Measurements from ENCODE around the gene CSNK1E.

DNA sequence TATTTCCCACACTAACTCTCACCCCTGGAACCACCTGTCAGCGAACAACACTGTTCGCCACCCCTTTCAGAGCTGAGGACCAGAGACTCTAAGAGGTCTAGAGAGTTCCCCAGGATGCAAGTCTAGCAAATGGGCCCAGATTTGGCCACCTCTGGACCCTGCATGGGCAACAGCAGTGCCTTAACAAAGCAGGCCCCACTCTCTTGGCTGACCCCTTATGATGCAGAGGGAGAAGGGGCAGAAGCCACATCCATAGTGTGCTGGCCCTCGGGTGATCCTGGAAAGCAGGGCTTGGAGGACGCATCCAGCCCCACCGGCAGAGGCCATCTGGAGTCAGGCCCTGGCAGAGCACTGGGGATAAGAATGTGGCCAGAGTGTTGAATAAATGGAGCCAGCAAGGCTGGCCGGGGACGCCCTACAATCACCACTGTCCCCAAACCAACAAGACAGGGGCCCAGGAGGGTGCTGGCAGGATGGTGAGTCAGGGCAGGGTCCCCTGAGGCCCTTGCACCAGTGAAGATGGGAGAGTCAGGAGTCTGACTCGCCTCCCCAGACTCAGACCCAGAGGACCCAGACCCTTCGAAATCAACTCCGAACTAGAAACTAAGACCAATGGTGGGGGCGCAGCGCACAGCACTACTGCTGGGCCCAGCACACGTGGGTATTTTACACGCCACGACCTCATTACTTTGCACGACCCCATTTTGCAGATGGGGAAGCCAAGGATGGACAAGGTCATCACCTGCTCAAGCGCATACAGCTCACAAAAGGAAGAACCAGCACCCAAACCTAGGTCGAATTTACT, 6.5 kb downstream of the CSNK1E start:
- no peak for TF ChIP-seq POLR2A (IDR thresholded peaks at IDR 0.05; ENCODE audit: extremely low read depth, insufficient read length)
- TF ChIP-seq, protein P1, sequence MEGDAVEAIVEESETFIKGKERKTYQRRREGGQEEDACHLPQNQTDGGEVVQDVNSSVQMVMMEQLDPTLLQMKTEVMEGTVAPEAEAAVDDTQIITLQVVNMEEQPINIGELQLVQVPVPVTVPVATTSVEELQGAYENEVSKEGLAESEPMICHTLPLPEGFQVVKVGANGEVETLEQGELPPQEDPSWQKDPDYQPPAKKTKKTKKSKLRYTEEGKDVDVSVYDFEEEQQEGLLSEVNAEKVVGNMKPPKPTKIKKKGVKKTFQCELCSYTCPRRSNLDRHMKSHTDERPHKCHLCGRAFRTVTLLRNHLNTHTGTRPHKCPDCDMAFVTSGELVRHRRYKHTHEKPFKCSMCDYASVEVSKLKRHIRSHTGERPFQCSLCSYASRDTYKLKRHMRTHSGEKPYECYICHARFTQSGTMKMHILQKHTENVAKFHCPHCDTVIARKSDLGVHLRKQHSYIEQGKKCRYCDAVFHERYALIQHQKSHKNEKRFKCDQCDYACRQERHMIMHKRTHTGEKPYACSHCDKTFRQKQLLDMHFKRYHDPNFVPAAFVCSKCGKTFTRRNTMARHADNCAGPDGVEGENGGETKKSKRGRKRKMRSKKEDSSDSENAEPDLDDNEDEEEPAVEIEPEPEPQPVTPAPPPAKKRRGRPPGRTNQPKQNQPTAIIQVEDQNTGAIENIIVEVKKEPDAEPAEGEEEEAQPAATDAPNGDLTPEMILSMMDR (IDR thresholded peaks at IDR 0.05; ENCODE audit: low read depth, low read length) = no peak
- TF ChIP-seq, protein P2, sequence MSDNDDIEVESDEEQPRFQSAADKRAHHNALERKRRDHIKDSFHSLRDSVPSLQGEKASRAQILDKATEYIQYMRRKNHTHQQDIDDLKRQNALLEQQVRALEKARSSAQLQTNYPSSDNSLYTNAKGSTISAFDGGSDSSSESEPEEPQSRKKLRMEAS (IDR thresholded peaks at IDR 0.05; ENCODE audit: low read depth, low read length) = no peak
- TF ChIP-seq MYC (IDR thresholded peaks at IDR 0.05; ENCODE audit: low read depth, low read length) = no peak
